SU-DHL-6 (cell line): Measurements from ENCODE around the gene AOX1.

Experiments
- EZH2phosphoT487 ChIP-seq: fragments of 200-600 bp; sonication (generic), shearing (Covaris generic); conservative IDR thresholded peaks from 2 replicates; pipeline ENCODE4 v1.6.1; 2018; ENCODE audit warnings: mild to moderate bottlenecking, antibody characterized with exemption, low read length, moderate library complexity, mixed read lengths
- TF ChIP-seq, protein P1 (sequence below): fragments of 200-600 bp; sonication (generic); IDR thresholded peaks from one replicate; pipeline ENCODE4 v1.5.1; 2017; ENCODE audit warnings: antibody characterized with exemption, mild to moderate bottlenecking, low read length, moderate library complexity; ENCODE audit not compliant: insufficient read depth, poor library complexity, severe bottlenecking

DNA sequence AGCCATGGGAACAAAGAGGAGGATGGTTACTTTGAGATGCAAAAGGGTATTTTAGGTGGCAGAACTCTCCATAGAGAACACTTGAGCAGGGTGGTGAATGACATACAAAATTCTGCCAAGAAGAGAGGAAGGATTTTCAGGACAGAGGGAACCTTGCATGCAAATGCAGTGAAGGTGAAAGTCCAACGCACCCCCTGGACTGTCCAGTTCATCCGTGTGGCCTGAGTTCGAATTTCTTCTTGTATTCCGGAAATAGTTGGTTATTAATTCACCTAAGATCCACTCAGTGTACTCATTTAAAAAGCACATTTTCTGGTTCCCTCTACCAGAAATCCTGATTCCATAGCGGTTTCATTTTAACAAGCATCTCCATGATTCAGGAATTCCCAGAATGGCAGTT is 5.5 kb downstream of the AOX1 start:
- TF ChIP-seq, protein P1, sequence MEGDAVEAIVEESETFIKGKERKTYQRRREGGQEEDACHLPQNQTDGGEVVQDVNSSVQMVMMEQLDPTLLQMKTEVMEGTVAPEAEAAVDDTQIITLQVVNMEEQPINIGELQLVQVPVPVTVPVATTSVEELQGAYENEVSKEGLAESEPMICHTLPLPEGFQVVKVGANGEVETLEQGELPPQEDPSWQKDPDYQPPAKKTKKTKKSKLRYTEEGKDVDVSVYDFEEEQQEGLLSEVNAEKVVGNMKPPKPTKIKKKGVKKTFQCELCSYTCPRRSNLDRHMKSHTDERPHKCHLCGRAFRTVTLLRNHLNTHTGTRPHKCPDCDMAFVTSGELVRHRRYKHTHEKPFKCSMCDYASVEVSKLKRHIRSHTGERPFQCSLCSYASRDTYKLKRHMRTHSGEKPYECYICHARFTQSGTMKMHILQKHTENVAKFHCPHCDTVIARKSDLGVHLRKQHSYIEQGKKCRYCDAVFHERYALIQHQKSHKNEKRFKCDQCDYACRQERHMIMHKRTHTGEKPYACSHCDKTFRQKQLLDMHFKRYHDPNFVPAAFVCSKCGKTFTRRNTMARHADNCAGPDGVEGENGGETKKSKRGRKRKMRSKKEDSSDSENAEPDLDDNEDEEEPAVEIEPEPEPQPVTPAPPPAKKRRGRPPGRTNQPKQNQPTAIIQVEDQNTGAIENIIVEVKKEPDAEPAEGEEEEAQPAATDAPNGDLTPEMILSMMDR = no peak
- TF ChIP-seq EZH2phosphoT487 = no peak
